GM12891 (cell line): ENCODE results near the gene UVSSA.

Source experiments
- DNase-seq: peaks from one replicate; pipeline ENCODE4 v3.0.0; 2011; ENCODE audit warnings: low spot score; ENCODE audit not compliant: insufficient read length
- FAIRE-seq: peaks from 2 replicates; lab custom pipeline; 2011; peaks lifted over from hg19 to GRCh38; lab: Jason Lieb, UNC
- PAX5 ChIP-seq: IDR thresholded peaks from 2 replicates; pipeline ENCODE4 v1.6.1; 2011; ENCODE audit warnings: low read length, moderate library complexity, mild to moderate bottlenecking; ENCODE audit not compliant: insufficient read depth, severe bottlenecking
- POLR2A ChIP-seq: IDR thresholded peaks from 2 replicates; pipeline ENCODE4 v1.6.1; 2011; ENCODE audit warnings: low read depth, low read length, control low read depth
- POLR2AphosphoS5 ChIP-seq: IDR thresholded peaks from 2 replicates; pipeline ENCODE4 v1.6.1; 2011; ENCODE audit warnings: low read depth, low read length, control low read depth
- POU2F2 ChIP-seq: IDR thresholded peaks from 2 replicates; pipeline ENCODE4 v1.6.1; 2011; ENCODE audit warnings: low read depth, mild to moderate bottlenecking, control low read depth, low read length, moderate library complexity
- SPI1 ChIP-seq: IDR thresholded peaks from 2 replicates; pipeline ENCODE4 v1.6.1; 2011; ENCODE audit warnings: low read depth, low read length, control low read depth
- TAF1 ChIP-seq: IDR thresholded peaks from 2 replicates; pipeline ENCODE4 v1.6.1; 2011; ENCODE audit warnings: low read depth, low read length, control low read depth

UVSSA gene

DNA sequence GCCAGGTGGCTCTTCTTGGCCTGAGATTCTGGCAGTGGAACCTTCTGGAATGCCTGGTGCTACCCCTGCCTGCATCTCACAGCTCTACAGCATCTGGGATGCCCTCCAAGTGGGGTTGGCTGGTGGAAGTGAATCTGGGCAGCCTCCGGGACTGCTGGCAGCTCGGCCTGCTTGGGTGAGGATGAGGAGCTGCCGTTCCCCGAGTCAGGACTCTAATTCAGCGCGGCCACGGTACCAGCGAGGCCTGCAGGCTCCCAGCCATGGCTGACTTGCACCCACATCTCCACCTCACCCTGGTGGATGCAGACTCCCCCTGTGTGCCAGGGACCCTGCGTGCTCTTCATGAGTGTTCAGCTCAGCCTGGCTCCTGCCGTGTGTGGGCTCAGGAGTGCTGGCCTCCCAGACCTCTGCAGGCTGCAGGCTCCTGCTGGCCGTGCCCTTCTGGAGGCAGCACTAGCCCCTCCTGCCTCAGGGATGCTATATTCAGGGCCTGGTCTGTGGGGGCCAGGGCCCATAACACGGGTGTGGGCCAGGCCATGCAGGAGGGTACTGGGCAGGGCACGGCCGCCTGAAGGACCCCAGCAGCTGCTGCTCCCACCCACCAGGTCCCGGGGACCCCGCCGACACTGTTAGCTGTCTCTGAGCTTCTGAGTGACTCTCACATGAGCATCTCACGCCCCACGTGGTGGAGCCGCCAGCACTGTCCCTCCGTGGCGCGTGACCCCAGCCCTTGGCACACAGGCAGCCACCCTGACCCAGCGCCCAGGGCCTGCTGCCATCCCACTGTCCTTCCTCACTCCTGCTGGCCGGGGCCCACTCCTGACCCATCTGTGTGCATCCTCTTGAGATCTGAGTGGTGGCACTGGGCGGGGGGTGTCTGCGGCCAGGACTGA is 10.6 kb downstream of the UVSSA start:
- TF ChIP-seq POU2F2 = no peak
- no peak for TF ChIP-seq POLR2AphosphoS5
- TF ChIP-seq TAF1 = no peak
- no peak for TF ChIP-seq SPI1
- no peak for FAIRE-seq
- DNase-seq = no peak

DNA sequence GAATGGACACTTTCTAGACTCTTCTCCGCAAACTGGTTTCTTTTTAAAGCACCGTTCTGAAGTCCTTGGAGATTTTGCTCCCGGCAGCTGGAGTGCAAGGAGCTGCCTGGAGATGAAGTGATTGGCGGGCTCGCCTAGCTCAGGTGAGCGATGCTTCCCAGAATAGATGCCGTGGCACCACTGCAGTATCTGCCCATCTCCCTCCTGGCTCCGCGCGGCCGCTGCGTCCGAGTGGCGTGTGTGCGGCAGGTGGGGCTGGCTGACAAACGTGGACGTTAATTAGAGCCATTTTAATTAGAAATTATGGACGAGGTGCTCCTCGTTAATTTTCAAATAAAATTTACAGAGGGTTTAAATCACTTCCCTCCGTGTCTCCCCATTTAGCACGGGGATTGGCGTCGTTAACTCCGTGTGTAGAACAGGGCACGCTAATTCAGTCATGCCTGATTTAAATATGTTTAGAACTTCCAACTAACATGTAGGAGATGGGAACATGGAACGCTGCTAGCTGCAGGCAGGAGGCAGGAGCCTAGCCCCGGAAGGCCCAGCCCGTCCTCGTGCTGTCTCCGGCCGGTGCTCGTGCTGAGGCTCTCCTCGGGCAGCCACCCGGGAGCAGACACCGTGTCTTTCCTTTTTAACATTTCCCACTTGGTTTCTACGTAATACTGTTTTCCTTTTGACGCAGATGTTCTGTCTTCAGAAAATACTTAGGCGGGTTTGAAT is 11.6 kb downstream of the UVSSA start:
- no peak for TF ChIP-seq POLR2AphosphoS5
- FAIRE-seq = no peak
- DNase-seq = no peak

DNA sequence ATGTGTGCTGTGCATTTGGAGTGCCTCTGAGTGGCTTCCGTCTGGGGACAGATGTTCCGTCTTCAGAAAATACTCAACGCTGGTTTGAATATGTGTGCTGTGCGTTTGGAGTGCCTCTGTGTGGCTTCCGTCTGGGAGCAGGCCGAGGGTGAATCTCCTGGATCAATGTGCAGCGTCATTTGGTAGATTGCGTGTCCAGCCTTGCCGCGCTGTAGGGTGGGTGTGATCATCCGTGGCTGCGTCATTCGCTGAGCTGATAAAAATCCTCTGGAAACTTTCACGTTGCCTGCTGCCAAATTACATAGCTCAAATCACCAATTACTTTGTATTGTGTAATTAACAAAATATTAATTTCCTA is 12.1 kb downstream of the UVSSA start:
- TF ChIP-seq PAX5 = no peak
- no peak for TF ChIP-seq POLR2A
- DNase-seq (no peak), FAIRE-seq (no peak)

DNA sequence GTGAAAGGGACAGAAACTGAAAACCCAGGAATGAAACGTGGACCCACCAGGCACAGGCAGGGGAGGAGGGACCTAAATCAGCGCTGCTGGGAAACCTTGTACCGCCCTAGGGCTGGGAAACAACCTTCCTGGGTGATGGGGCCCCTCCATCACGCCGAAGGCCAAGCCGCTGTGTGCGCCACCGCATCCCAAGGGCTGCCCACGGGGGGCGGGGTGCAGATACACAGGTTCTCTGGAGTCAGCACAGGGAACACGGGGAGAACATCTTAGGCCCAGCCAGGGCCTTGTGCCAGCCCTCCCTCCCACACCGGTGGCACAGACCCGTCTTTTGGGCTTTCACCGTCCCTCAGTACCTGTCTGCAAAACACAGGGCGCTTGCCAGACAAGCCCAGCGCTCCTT is 13.0 kb downstream of the UVSSA start:
- no peak for TF ChIP-seq TAF1
- FAIRE-seq (no peak), DNase-seq (no peak)

DNA sequence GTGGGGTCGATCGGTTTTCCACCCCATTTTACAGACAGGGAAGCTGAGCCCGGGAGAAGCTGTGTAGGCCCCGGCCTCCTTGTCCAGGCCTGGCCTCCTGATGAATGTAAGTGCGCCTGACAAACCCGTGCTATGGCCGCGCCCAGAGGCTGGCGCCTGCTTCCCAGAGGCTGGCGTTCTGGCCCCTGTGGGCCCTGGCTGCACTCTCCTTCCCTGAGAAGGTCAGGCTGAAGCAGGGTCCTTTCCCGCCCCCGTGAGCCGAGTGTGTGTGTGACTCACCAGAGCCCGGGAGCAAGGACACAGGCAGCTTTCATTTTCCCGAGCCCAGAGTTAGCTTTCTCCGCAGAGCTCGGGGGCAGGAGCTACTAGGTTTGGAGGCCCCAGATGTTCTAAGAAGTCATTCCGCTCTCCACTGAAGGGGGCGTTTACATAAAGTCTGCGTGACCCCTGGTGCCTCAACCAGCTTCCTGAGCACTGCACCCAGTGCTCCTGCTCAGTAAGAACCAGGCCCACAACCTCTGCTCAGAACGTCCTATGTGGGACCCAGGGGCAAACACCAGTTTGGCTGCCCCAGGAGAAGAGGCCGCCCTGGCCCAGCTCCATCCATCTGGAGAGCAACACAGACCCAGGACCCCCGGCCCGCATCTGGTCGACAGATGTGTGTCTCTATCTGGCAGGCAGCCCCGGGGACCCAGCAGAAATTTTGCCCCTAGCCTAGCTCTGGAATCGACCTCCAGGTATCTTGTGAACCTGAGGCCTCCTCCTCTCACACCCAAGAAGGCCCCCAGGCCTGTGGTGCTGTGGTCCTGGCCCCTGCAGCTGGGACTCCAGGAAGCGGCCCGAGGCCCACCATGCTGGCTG is 13.6 kb downstream of the UVSSA start:
- no peak for DNase-seq
- FAIRE-seq = no peak
- TF ChIP-seq TAF1 = no peak
- TF ChIP-seq PAX5 = no peak
- TF ChIP-seq SPI1 = no peak
- no peak for TF ChIP-seq POLR2A
- no peak for TF ChIP-seq POU2F2
- TF ChIP-seq POLR2AphosphoS5 = no peak

DNA sequence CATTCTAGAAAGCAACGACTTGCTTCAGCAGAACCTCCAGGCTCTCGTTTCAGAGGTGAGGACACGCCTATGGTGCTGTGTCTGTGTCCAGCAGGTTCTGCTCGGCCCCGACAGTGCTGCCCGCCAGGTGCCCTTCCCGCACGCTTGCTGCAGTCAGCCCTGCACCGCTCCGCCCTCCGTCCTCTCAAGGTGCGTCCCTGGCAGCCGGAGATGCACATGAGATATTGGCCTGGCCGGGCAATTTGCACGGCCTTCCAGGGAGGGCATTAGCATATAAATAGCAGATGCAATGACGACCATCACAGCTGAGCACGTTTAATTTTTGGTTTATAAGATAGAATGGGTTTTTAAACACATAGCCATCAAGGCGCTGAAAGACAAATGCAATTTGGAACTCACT is 14.4 kb downstream of the UVSSA start:
- no peak for TF ChIP-seq POLR2A
- FAIRE-seq = no peak
- DNase-seq = no peak

DNA sequence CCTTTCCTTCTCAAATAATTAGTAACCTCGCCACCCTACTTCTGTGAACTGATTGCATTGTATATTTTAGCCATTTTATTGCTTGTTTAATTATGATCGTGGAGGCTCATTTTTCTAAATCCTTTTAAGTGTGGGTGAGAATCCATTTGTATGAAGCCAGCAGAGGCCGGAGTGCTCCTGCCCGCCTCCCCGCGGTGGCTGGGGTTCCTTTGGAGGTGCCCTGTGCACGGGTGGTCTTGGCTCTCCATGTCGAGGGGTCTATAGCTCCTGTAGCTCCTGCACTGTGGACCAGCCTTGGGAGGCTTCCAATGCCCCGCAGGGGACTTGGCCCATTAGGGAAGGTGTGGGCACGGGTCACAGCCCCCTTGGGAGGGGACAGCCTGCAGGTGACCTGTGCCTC is 15.0 kb downstream of the UVSSA start:
- FAIRE-seq (no peak), DNase-seq (no peak)
- TF ChIP-seq PAX5 (no peak), POLR2AphosphoS5 (no peak), TAF1 (no peak), POLR2A (no peak), POU2F2 (no peak), SPI1 (no peak)

DNA sequence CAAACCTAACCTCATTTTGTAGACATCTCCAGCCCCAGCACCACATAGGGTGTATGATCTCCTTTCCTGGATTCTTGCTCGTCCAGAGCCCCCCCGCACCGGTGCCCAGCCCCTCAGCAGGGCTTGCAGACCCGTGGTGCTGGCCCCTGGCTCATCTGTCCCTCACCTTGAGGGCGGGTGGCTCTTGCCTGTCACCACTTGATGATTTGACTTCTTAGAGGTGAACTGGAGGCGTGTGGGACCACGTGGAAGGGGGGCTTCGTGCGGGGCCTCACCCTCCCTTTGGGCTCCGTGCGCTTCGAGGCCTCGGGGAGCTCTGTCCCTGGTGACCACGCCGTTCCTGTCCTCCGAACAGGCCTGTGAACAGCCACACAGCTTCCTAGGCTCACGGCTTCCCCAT is 15.5 kb downstream of the UVSSA start:
- TF ChIP-seq PAX5 (no peak), POLR2A (no peak), POU2F2 (no peak), TAF1 (no peak), POLR2AphosphoS5 (no peak), SPI1 (no peak)
- DNase-seq (no peak), FAIRE-seq (no peak)

DNA sequence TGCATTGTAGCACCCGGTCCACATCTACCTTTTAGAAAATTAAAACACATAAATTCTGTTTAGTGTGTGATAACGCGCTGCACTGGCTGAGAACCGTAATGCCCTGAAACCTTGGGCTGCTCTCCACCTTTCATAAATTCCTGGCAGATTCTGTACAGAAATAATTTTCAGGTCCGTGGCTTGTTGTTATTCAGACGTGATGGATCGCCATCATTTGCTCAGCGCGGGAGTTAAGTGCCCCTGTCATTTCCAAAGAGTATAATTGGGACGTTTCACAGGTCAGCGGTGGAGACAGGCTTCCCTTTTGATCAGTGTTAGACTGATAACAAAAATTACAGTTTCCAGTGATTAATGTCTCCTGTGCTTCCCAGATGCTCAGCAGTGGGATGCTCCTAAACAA is 16.5 kb downstream of the UVSSA start:
- no peak for FAIRE-seq
- DNase-seq = no peak
- TF ChIP-seq POLR2A = no peak
- no peak for TF ChIP-seq POLR2AphosphoS5
- TF ChIP-seq TAF1 = no peak
- no peak for TF ChIP-seq PAX5
- TF ChIP-seq POU2F2 = no peak
- no peak for TF ChIP-seq SPI1

DNA sequence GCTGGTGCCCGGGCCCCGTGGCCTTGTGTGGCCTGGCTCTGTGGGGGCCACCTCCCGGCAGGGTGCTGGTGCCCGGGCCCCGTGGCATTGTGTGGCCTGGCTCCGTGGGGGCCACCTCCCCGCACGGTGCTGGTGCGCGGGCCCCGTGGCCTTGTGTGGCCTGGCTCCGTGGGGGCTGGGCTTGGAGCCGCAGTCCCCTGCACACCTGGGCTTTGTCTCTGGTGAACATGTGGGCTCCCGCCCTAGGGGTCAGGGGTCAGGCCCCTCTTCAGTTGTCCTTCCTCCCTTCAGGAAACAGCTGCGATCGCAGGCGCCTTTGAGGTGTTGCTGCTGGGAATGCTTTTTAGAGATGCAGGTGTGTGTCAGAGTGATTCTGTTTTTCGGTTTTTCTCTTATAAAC is 17.2 kb downstream of the UVSSA start:
- TF ChIP-seq POLR2A (no peak), POU2F2 (no peak)
- no peak for FAIRE-seq
- DNase-seq = no peak

DNA sequence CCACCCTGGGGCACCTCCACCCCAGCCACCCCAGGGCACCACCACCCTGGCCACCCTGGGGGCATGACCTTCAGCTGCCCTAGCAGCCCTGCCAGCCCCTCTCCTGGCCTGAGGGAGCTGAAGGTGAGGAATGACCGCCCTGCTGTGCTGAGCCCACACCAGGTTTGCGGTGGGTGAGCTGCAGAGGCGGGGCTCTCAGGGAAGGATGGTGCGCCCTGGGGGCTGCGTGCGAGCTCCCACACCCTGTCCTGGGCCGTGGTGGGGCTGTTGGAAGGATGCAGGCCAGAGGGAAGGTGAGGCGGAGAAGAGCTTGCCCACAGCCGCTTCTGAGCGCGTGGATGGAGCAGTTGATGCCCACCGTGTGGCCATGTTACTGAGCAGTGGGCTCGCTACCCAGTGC is 17.7 kb downstream of the UVSSA start:
- TF ChIP-seq PAX5 = no peak
- no peak for TF ChIP-seq SPI1
- TF ChIP-seq TAF1 = no peak
- TF ChIP-seq POLR2A = no peak
- TF ChIP-seq POLR2AphosphoS5 = no peak
- no peak for TF ChIP-seq POU2F2
- no peak for FAIRE-seq

More for the DNA sequence above, 17.7 kb downstream of the UVSSA start:
- DNase-seq = no peak
